ENCODE results near the gene CBR4.

CBR4 gene
- total RNA-seq, result 8.3 to 12.2 (median 11.8) reads per million in 3 donors

- no peaks in the 10 kb centered on the region for H3K27me3 ChIP-seq (replicated peaks; ENCODE audit: control insufficient read depth, insufficient read depth, low read length, poor library complexity, severe bottlenecking)
- H3K4me3 ChIP-seq (ENCODE audit: insufficient read depth, low read depth, low read length, poor library complexity, severe bottlenecking), result peak within 1 kb of the TSS; percentile 70
- peaks cover 3% of the 10 kb centered on the region for H3K36me3 ChIP-seq (ENCODE audit: control insufficient read depth, insufficient read depth, low read length)
- no peaks in the 10 kb centered on the region for H3K9me3 ChIP-seq (ENCODE audit: control insufficient read depth, low read length)
- peak; percentile 93 to 94 (median 93) for DNase-seq
- H3K4me1 ChIP-seq (ENCODE audit: control insufficient read depth, insufficient read depth, low read length, poor library complexity, severe bottlenecking), result no peaks in the 10 kb centered on the region
- peak within 1 kb of the TSS; percentile 91 for H3K27ac ChIP-seq (ENCODE audit: insufficient read depth, low read length, poor library complexity, severe bottlenecking)
Measured at GRCh38 chr4:169010125-169011023, at the start of gene CBR4. Gene CBR4 (minus strand): TSS chr4:169010255. CDS start chr4:169010089, 166 bp downstream.

- Histone ChIP-seq H3K27ac (ENCODE audit: insufficient read depth, low read length, poor library complexity, severe bottlenecking) (no peak overlapping the region), H3K36me3 (ENCODE audit: control insufficient read depth, insufficient read depth, low read length) (no peaks in the 10 kb centered on the region), H3K4me1 (ENCODE audit: control insufficient read depth, insufficient read depth, low read length, poor library complexity, severe bottlenecking) (no peaks in the 10 kb centered on the region), H3K9me3 (ENCODE audit: control insufficient read depth, low read length) (no peaks in the 10 kb centered on the region), H3K4me3 (ENCODE audit: insufficient read depth, low read depth, low read length, poor library complexity, severe bottlenecking) (no peak overlapping the region), H3K27me3 (replicated peaks; ENCODE audit: control insufficient read depth, insufficient read depth, low read length, poor library complexity, severe bottlenecking) (no peaks in the 10 kb centered on the region)
- no peak for DNase-seq
Measured at GRCh38 chr4:169059306-169060211, 49.5 kb upstream of the CBR4 start.

- Histone ChIP-seq H3K36me3 (ENCODE audit: control insufficient read depth, insufficient read depth, low read length) (no peaks in the 10 kb centered on the region), H3K4me1 (ENCODE audit: control insufficient read depth, insufficient read depth, low read length, poor library complexity, severe bottlenecking) (no peaks in the 10 kb centered on the region), H3K27ac (ENCODE audit: insufficient read depth, low read length, poor library complexity, severe bottlenecking) (no peak overlapping the region), H3K9me3 (ENCODE audit: control insufficient read depth, low read length) (no peaks in the 10 kb centered on the region), H3K27me3 (replicated peaks; ENCODE audit: control insufficient read depth, insufficient read depth, low read length, poor library complexity, severe bottlenecking) (no peaks in the 10 kb centered on the region), H3K4me3 (ENCODE audit: insufficient read depth, low read depth, low read length, poor library complexity, severe bottlenecking) (no peak overlapping the region)
- no peak for DNase-seq
Measured at GRCh38 chr4:169058312-169058711, 48.3 kb upstream of the CBR4 start.

GRCh38 chr4:169054879-169055278, 44.8 kb upstream of the CBR4 start:
- no peak overlapping the region for H3K27ac ChIP-seq (ENCODE audit: insufficient read depth, low read length, poor library complexity, severe bottlenecking)
- no peaks in the 10 kb centered on the region for H3K36me3 ChIP-seq (ENCODE audit: control insufficient read depth, insufficient read depth, low read length)
- no peak overlapping the region for H3K4me3 ChIP-seq (ENCODE audit: insufficient read depth, low read depth, low read length, poor library complexity, severe bottlenecking)
- H3K9me3 ChIP-seq (ENCODE audit: control insufficient read depth, low read length), result no peaks in the 10 kb centered on the region
- DNase-seq, result no peak
- H3K4me1 ChIP-seq (ENCODE audit: control insufficient read depth, insufficient read depth, low read length, poor library complexity, severe bottlenecking), result no peaks in the 10 kb centered on the region
- H3K27me3 ChIP-seq (replicated peaks; ENCODE audit: control insufficient read depth, insufficient read depth, low read length, poor library complexity, severe bottlenecking), result no peaks in the 10 kb centered on the region

GRCh38 chr4:169052594-169052945, 42.5 kb upstream of the CBR4 start:
- Histone ChIP-seq H3K9me3 (ENCODE audit: control insufficient read depth, low read length) (no peaks in the 10 kb centered on the region), H3K4me1 (ENCODE audit: control insufficient read depth, insufficient read depth, low read length, poor library complexity, severe bottlenecking) (no peaks in the 10 kb centered on the region), H3K27ac (ENCODE audit: insufficient read depth, low read length, poor library complexity, severe bottlenecking) (no peak overlapping the region), H3K27me3 (replicated peaks; ENCODE audit: control insufficient read depth, insufficient read depth, low read length, poor library complexity, severe bottlenecking) (no peaks in the 10 kb centered on the region), H3K4me3 (ENCODE audit: insufficient read depth, low read depth, low read length, poor library complexity, severe bottlenecking) (no peak overlapping the region), H3K36me3 (ENCODE audit: control insufficient read depth, insufficient read depth, low read length) (no peaks in the 10 kb centered on the region)
- no peak for DNase-seq

GRCh38 chr4:169051761-169052593, 41.9 kb upstream of the CBR4 start:
- no peak overlapping the region for H3K27ac ChIP-seq (ENCODE audit: insufficient read depth, low read length, poor library complexity, severe bottlenecking)
- no peak for DNase-seq
- H3K27me3 ChIP-seq (replicated peaks; ENCODE audit: control insufficient read depth, insufficient read depth, low read length, poor library complexity, severe bottlenecking), result no peaks in the 10 kb centered on the region

GRCh38 chr4:169050881-169051760, 41.1 kb upstream of the CBR4 start:
- H3K27me3 ChIP-seq (replicated peaks; ENCODE audit: control insufficient read depth, insufficient read depth, low read length, poor library complexity, severe bottlenecking), result no peaks in the 10 kb centered on the region
- H3K27ac ChIP-seq (ENCODE audit: insufficient read depth, low read length, poor library complexity, severe bottlenecking), result no peak overlapping the region
- H3K36me3 ChIP-seq (ENCODE audit: control insufficient read depth, insufficient read depth, low read length), result no peaks in the 10 kb centered on the region
- no peaks in the 10 kb centered on the region for H3K9me3 ChIP-seq (ENCODE audit: control insufficient read depth, low read length)
- DNase-seq, result no peak
- H3K4me3 ChIP-seq (ENCODE audit: insufficient read depth, low read depth, low read length, poor library complexity, severe bottlenecking), result no peak overlapping the region
- H3K4me1 ChIP-seq (ENCODE audit: control insufficient read depth, insufficient read depth, low read length, poor library complexity, severe bottlenecking), result no peaks in the 10 kb centered on the region

More at GRCh38 chr4:169051761-169052593, 41.9 kb upstream of the CBR4 start:
- Histone ChIP-seq H3K4me3 (ENCODE audit: insufficient read depth, low read depth, low read length, poor library complexity, severe bottlenecking) (no peak overlapping the region), H3K36me3 (ENCODE audit: control insufficient read depth, insufficient read depth, low read length) (no peaks in the 10 kb centered on the region), H3K4me1 (ENCODE audit: control insufficient read depth, insufficient read depth, low read length, poor library complexity, severe bottlenecking) (no peaks in the 10 kb centered on the region), H3K9me3 (ENCODE audit: control insufficient read depth, low read length) (no peaks in the 10 kb centered on the region)

- H3K4me3 ChIP-seq (ENCODE audit: insufficient read depth, low read depth, low read length, poor library complexity, severe bottlenecking), result no peak overlapping the region
- no peaks in the 10 kb centered on the region for H3K27me3 ChIP-seq (replicated peaks; ENCODE audit: control insufficient read depth, insufficient read depth, low read length, poor library complexity, severe bottlenecking)
- H3K27ac ChIP-seq (ENCODE audit: insufficient read depth, low read length, poor library complexity, severe bottlenecking), result no peak overlapping the region
- H3K4me1 ChIP-seq (ENCODE audit: control insufficient read depth, insufficient read depth, low read length, poor library complexity, severe bottlenecking), result no peaks in the 10 kb centered on the region
- DNase-seq, result no peak
- H3K9me3 ChIP-seq (ENCODE audit: control insufficient read depth, low read length), result no peaks in the 10 kb centered on the region
- no peaks in the 10 kb centered on the region for H3K36me3 ChIP-seq (ENCODE audit: control insufficient read depth, insufficient read depth, low read length)
Measured at GRCh38 chr4:169050284-169050683, 40.2 kb upstream of the CBR4 start.
